Activated T-cell treated with anti-CD3 and anti-CD28 coated beads, Interleukin-2, amount 50 U/mL, for 48 hours (primary cell): ENCODE data around the gene DDX11.
"Not testable (repeated sequence)": the region's sequence is repeated elsewhere in the genome, so short reads cannot be mapped to it uniquely, and the experiment has no call there.

Experiments
- DNase-seq, 2 experiments: peaks; one replicate each; pipeline ENCODE4 v3.0.0-alpha.2; 2020

The DDX11 gene

DNA sequence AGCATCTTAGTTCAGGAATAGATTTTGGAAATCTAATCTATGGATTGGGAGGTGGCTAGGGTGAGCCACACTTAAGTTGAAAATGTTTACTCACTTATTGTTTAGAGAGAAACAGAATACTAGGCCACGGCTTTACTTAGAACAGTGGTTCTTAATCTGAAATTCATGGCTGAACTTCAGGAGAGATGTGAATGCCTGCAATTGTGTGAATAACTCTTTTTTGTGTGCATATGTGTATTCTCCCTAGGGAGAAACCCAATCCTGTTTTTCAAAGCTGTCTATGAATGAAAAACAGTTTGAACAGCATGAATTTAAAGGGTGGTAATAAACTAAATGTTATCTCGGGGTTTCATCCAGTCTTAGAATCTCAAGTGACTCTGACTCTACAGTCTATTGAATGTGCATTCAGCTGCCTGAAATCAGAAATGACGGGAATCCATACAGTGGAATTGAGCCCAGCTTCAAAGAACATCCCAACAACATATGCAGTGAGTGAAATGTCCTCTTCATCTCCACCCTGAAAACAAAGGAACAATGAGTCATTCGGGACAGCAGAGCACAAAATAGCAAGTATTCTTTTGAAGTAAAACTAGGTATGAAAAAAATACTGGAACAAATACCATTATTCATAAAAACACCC lies 53.7 kb downstream of the DDX11 start:
- not testable (repeated sequence) for DNase-seq

GRCh38 chr12:31136581-31136980 lies 62.9 kb downstream of the DDX11 start:
- DNase-seq, result not testable (repeated sequence)

GRCh38 chr12:31144768-31145167 lies 71.1 kb downstream of the DDX11 start:
- DNase-seq, result not testable (repeated sequence)

DNA sequence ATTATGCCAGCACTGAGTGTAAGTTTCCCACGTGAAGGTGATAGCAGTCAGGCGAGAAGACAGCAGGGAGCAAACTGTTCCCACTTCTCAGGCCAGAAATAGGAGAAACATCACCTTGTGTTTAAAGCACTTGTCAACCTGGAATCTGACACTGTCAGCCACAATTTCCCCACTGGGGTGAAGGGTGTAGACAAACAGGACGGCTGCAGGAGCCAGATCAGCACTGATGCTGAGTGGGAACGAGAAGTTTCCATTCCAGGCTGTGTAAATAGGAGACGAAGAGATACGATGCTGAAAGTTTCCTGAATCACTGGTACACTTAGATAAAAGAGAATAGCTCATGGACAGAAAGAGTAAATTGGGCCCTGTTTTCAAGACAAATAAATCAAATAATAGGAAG lies 71.6 kb downstream of the DDX11 start:
- not testable (repeated sequence) for DNase-seq

DNA sequence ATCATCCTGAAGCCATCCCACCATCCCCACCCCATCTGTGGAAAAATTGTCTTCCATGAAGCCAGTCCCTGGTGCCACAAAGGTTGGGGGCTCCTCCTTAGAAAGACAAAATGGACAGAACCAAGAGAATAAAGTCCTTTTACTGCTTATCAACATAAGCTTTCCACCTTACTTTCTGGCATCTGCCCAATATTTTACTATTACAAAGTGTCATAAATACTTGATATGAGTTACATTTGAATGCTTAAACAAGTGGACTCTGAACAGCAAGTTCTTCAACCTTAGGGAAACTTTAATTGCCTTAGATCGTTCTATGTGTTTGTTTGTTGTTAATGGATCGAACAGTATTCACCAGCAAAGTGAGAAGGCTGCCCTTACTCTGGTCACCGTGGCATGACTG lies 73.8 kb downstream of the DDX11 start:
- not testable (repeated sequence) for DNase-seq

- DNase-seq, result not testable (repeated sequence)
Measured at GRCh38 chr12:31150766-31151165, 77.1 kb downstream of the DDX11 start.
